GM12872 (cell line): ENCODE measurements around the gene TMEM163.

ENCODE experiments used
- CTCF ChIP-seq: IDR thresholded peaks from 3 replicates; pipeline ENCODE4 v1.5.1; 2011; ENCODE audit warnings: low read depth, mild to moderate bottlenecking, low read length, moderate library complexity; ENCODE audit not compliant: insufficient read depth

Gene TMEM163

GRCh38 chr2:134667541-134667940 is 51.3 kb downstream of the TMEM163 start:
- TF ChIP-seq CTCF: no peak

GRCh38 chr2:134667081-134667480 is 51.7 kb downstream of the TMEM163 start:
- no peak for TF ChIP-seq CTCF

GRCh38 chr2:134665727-134666506 is 52.9 kb downstream of the TMEM163 start:
- no peak for TF ChIP-seq CTCF

- TF ChIP-seq CTCF: no peak
Observed at GRCh38 chr2:134663451-134664450, 55.0 kb downstream of the TMEM163 start.

DNA sequence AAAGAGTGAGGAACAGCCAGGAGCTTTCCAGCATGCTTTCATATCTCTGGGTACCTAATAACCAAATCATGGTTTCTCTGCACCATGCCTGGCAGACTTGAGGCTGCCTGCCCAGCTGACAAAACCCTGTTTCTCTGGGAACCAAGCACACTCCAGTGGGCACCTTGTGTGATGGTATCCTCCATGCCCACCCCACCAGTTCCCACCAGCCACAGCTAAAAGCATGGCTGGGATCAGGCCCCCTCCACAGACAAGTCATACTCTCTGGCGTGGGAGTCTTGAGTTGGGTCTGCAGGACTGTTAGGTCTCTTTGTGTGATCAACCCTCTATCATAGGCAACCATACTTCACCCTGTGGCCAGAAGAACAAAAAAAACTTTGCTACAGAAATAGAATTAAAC is 56.0 kb downstream of the TMEM163 start:
- no peak for TF ChIP-seq CTCF

DNA sequence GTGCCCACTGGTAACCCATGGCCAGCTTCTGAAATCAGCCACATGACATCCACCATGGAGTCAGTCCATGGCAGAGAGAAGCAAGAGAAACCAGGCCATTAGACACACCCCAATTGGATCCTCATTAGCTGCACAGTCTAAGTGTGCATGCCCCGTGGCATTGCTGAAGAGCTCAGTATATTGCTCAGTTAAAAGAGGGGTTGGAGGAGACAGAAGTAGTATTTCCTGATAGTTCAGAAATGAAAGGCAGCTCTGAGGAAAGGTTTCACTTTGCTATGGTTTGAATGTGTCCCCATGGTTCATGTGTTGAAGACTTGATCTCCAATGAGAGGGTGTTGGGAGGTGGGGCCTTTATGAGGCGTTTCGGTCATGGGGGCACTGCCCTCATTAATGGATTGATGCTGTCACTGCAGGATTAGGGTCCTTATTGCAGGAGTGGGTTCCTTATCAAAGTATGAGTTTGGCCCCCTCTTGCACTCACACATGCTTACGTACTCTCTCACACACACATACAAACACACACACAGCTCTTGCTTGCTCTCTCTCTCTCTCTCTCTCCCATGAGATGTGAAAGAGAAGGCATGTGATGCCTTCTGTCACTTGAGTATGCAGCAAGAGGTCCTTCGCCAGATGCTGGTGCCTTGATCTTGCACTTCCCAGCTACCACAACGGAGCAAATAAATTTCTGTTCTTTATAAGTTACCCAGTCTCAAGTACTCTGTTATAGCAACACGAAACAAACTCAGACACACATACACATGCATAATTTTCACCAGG is 58.0 kb downstream of the TMEM163 start:
- no peak for TF ChIP-seq CTCF
